COLO668 (cell line): Measurements from ENCODE around the gene HOOK2.

Source experiments
- DNase-seq: peaks from one replicate; lab custom pipeline; 2025; ENCODE audit not compliant: unreplicated experiment; lab: John Stamatoyannopoulos, UW

Gene HOOK2

GRCh38 chr19:12782424-12783290 lies 7.3 kb upstream of the HOOK2 start:
- peak; percentile 85 for DNase-seq

- no peak for DNase-seq
These were observed 6.7 kb upstream of the HOOK2 start for GRCh38 chr19:12782174-12782423.

GRCh38 chr19:12779162-12779993 lies 4.0 kb upstream of the HOOK2 start:
- peak; percentile 43 for DNase-seq

GRCh38 chr19:12778905-12779161 lies 3.5 kb upstream of the HOOK2 start:
- DNase-seq, result no peak

GRCh38 chr19:12778017-12778904 lies 2.9 kb upstream of the HOOK2 start:
- peak; percentile 88 for DNase-seq

- peak; percentile 87 for DNase-seq
These were observed 2.1 kb upstream of the HOOK2 start for GRCh38 chr19:12777217-12778016.

- DNase-seq, result no peak
These were observed 1.8 kb downstream of the HOOK2 start for GRCh38 chr19:12773571-12773970.

- no peak for DNase-seq
These were observed 3.0 kb downstream of the HOOK2 start for GRCh38 chr19:12772323-12772722.

GRCh38 chr19:12770922-12771321 lies 4.4 kb downstream of the HOOK2 start:
- DNase-seq, result no peak

- peak; percentile 94 for DNase-seq
These were observed 5.7 kb downstream of the HOOK2 start for GRCh38 chr19:12769689-12770088.

GRCh38 chr19:12767666-12768065 lies 7.7 kb downstream of the HOOK2 start:
- DNase-seq, result no peak

GRCh38 chr19:12767150-12767549 lies 8.2 kb downstream of the HOOK2 start:
- DNase-seq, result no peak

GRCh38 chr19:12766051-12766521 lies 9.3 kb downstream of the HOOK2 start:
- DNase-seq, result peak; percentile 60

GRCh38 chr19:12764698-12765097 lies 10.7 kb downstream of the HOOK2 start:
- no peak for DNase-seq

GRCh38 chr19:12763100-12763499 lies 12.3 kb downstream of the HOOK2 start:
- no peak for DNase-seq

GRCh38 chr19:12759686-12760085 lies 15.7 kb downstream of the HOOK2 start:
- DNase-seq, result no peak

GRCh38 chr19:12757544-12758274 lies 17.6 kb downstream of the HOOK2 start:
- peak; percentile 79 for DNase-seq

GRCh38 chr19:12756150-12756883 lies 19.0 kb downstream of the HOOK2 start:
- DNase-seq, result no peak

- DNase-seq, result no peak
These were observed 20.7 kb downstream of the HOOK2 start for GRCh38 chr19:12754465-12755196.
